ENCODE results near the gene AP2S1.
"Not testable (repeated sequence)": the region's sequence is repeated elsewhere in the genome, so short reads cannot be mapped to it uniquely, and the experiment has no call there.

Gene AP2S1

DNA sequence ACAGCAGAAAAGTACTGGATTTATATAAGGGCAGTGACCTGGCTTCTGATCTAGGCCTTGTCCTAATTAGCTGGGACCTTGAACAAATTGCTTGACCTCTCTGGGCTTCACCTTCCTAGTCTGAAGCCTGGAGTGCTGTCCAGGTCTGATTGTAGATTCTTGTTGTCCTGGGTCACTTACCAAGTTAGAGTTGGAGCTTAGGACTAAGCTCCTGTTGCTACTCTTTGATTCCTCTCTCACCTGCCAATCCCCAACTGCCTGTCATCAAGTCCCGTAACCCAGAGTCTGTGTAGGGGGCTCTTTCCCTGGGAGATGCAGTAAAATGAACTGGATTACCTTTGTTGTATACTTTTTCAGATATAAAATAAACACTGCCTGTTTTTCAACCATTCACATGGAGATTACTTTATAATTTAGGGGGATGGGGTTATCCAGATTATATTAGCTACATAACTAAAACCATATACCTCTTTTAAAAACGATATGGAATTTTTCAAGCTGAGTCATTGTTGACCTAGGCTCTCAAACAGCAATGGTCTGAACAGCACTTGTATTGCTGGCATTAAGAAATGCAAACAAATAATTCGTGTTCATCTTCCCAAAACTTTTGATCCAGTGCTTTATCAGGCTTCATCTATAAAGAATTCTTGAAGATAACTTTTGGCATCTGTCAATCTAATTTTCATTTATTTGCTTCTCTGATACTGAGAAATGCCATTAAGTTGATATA lies 15.9 kb upstream of the AP2S1 start:
- no peak for DNase-seq

- peak in 1 of 2 experiments; percentile 18 for DNase-seq
Observed at GRCh38 chr19:46863818-46864629, 13.4 kb upstream of the AP2S1 start.

DNA sequence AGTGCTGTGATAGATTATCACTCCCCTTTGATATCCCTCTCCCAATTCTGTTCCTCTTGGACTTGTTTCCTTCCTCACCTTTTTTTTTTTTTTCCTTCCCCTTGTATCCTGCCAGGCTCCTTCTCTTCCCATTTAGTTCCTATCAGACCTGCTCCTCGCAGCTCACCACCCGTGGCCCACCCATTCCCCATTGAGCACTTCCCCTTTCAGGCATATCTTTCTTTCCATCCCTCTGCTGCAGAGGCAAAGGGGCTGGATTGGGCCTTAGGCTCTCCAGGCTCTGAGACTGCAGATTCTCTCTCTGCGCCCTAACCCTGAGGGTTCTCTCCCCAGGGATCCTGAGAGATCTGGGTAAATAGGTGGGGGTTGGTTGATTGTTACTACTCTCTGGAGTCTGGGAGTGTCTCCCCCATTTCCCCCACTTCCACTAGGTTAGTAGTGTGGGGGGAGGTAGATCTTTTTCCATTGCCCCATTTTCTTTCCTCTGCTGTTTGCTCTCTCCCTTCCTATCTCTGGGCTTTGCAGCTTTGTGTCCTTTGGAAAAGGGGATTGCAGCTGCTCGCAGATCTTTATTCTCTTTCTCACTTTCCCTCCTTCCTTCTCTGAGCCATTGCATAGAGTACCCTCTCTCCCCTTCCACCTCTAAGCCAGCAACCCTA lies 12.5 kb upstream of the AP2S1 start:
- DNase-seq, result no peak

DNA sequence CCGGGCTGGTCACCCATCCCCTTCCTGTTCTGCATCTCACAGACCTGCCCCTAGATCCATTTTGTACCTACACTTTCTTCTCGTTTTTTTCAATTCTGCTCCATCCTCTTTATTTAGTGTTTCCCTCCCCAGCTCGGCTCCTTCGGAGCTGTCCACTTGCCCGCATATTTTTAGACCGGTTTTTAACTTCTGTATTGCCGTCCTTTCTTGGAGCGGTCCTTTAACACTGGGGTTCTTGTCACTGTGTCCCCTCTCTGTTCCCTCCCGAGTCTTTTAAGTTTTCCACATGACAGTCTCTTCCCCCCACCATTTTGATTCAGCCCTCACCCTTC lies 11.8 kb upstream of the AP2S1 start:
- DNase-seq, result no peak

GRCh38 chr19:46861691-46862502 lies 11.3 kb upstream of the AP2S1 start:
- no peak for DNase-seq

- DNase-seq, result peak in 1 of 2 experiments; percentile 88
Observed at GRCh38 chr19:46860846-46861690, 10.4 kb upstream of the AP2S1 start, which contains the start of gene ARHGAP35. ARHGAP35 (plus strand) TSS chr19:46860997; CDS start chr19:46918676, 57,679 bp downstream.

DNA sequence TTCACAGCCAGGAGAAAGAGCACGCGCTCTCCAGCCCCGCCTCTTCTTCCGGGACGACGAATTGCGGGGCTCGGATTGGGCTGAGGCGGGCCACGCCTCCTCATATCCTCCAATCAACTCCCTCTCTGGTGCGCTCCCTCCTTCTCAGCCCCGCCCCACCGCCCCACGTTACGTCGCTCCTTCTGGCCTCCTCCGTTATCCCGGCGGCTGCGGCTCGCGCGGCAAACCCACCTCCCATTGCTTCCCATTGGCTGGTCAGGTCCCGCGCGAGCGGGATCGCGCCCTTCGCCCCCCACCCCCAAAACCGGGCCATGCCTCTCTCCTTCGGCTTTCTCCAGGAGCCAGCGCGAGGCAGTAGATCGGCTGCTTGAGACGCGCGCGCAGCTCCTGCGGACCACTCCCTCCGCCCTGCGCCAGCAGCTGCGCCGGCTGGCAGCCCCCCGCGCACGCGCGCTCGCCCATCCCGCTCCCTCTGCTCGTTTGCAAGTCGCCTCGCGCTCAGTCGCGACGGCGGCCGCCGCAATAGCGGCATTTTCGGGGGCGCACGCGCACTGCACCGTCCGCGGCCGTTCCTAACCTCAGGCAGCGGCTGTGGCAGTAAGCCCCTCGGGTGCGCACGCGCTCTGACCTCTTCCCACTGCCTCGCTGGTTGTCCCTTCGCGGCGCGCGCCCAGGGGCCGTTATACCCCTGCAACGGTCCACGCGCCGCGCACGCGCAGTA lies 9.6 kb upstream of the AP2S1 start:
- DNase-seq, result peak; percentile 97 to 99

GRCh38 chr19:46859637-46860124 lies 9.0 kb upstream of the AP2S1 start:
- peak; percentile 81 to 97 for DNase-seq

- DNase-seq, result no peak
Observed at GRCh38 chr19:46856062-46857022, 5.7 kb upstream of the AP2S1 start.

GRCh38 chr19:46854698-46855097 lies 4.1 kb upstream of the AP2S1 start:
- DNase-seq, result not testable (repeated sequence)

DNA sequence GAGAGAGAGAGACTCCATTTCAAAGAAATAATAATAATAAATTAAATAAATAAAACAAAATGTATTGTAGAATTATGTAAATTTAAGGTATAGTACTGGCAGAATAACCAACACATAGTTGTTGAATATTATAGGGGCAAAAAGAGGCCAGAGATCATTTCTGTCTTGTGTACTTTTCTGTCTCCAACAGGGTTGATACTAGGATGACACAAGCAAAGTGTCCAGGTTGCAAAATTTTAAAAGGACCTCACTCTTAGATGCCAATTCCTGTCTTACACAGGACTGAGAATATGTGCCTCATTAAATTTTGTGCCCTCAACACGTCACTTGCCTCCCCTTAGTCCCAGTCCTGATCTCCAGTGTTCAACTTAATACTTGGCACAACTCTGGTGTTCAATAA lies 2.2 kb upstream of the AP2S1 start:
- DNase-seq, result no peak

DNA sequence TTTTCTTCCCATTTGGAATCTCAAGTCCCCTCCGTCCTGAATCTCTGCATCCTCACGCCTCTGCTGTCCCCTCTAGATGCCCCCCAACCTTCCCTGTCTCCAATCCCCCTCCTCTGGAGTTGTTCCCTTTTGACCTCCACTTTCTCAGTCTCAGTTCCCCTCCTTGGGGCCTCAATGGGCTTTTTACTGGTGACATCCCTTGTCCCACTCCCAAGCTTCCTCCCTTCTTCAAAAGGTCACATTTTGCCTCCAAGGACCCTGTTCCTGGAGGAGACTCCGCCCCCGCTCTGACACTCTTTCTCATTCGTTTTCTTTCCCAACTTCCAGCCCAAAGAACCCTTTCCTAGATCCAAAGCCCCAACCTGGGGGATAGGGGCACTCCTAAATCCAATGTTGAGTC lies 1.0 kb downstream of the AP2S1 start:
- DNase-seq, result no peak

DNA sequence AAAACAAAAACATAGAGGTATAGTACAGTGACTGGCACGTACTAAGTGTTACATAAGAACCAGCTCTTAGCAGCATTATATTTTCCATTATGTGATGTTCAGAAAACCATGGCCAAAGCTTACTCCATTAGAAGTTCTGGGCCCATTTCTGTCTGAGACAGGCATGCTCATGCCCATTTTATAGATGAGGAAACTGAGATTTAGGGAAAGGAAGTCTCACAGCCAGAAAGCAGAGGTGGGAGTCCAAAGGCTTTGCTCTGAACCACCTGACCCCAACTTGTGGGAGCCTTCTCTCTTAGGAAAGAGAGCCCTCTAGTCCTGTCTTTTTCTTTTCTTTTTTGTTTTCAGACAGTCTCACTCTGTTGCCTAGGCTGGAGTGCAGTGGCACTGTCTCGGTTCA lies 2.3 kb downstream of the AP2S1 start:
- DNase-seq, result no peak

GRCh38 chr19:46847528-46847927 lies 3.1 kb downstream of the AP2S1 start:
- no peak for DNase-seq

DNA sequence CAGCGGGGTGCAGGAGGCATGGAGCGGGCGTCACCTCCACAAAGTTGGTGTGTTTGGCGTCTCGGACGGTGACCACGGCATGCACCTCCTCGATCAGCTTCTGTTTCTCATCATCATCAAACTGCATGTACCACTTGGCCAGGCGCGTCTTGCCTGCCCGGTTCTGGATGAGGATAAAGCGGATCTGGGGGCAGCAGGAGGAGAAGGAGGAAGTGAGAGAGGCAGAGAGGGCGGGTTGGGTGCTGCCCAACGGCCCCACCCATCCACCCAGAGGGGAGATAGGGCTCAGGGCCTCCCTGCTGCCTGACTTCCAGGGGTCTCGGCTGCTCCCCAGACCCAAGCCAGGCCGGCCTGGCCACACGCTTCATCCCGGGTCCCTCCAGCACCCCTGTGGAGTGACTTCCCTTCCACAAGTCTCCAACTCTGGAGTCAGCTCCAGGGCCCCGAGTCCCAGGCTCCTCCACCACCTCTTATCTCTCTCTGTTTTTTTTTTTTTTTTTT lies 4.6 kb downstream of the AP2S1 start:
- no peak for DNase-seq

- no peak for DNase-seq
Observed at GRCh38 chr19:46844067-46844489, 6.6 kb downstream of the AP2S1 start.

GRCh38 chr19:46842791-46843190 lies 7.9 kb downstream of the AP2S1 start:
- no peak for DNase-seq

DNA sequence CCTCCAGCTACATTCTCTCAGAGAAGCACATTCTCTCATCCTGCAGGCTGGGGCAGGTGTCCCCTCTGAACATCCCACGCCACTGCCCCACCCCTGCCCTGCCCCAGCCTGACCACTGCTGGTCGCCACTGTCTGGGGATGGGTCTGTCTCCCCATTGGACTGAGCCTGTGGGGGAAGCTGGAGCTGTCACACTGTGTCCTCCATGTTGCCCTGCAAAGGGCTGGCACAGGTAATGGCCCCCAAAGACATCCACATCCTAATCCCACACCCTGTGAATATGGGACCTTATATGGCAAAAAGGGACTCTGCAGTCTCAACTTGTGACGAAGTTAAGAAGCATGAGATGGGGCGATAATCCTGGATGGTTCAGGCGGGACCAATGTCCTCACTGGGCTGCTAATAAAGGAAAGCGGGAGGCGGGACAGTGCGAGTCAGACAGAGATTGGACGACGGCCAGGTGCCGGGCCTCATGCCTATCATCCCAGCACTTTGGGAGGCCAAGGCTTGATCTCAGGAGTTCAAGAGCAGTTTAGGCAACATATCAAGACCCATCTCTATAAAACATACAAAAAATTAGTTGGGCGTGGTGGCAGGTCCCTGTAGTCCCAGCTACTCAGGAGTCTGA lies 9.1 kb downstream of the AP2S1 start:
- no peak for DNase-seq

DNA sequence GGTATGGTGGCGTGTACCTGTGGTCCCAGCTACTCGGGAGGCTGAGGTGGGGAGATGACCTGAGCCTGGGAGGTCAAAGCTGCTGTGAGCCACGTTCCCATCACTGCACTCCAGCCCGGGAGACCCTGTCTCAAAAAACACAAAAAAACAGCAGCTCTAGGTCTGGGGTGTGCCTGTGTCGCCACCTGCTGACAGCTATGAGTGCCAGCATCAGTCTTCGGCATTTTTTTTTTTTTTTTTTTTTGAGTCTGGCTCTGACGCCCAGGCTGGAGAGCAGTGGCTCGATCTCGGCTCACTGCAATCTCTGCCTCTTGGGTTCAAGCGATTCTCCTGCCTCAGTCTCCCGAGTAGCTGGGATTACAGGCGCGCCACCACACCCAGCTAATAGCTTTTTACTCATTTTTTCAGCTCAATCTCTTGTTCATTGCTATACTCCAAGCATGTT lies 10.1 kb downstream of the AP2S1 start:
- DNase-seq, result peak in 1 of 2 experiments; percentile 31
